Endothelial cell of umbilical vein (primary cell): ENCODE data around the gene DAP3. TPM values are rescaled to one million over a fixed set of nuclear protein-coding genes. Genes with fewer than 3 reads are reported as not detected.

Experiments
- BruUV-seq: library from RNA; stranded (reverse); fragments of 400-500 nt; replicated peaks from 2 replicates; lab custom pipeline; 2021; lab: Mats Ljungman, UMichigan
- CTCF ChIA-PET: fragments of 300-600, 350-600 bp; sonication (Branson Sonifier 250); formaldehyde crosslinking; loops from one replicate; lab custom pipeline; 2021; ENCODE audit warnings: antibody characterized with exemption, inconsistent platforms; lab: Charles Lee
- POLR2A ChIA-PET: fragments of 300-600, 350-600 bp; sonication (Branson Sonifier 250); formaldehyde crosslinking; loops from one replicate; lab custom pipeline; 2021; ENCODE audit warnings: antibody characterized with exemption, inconsistent platforms; lab: Charles Lee
- DNase-seq: peaks from one replicate; pipeline ENCODE4 v3.0.0-alpha.2; 2011; ENCODE audit warnings: low read depth, low spot score
- FAIRE-seq: peaks from 2 replicates; lab custom pipeline; 2011; peaks lifted over from hg19 to GRCh38; lab: Jason Lieb, UNC
- H2AFZ ChIP-seq: 2 replicates; pipeline ENCODE4 v1.6.0; 2012; ENCODE audit warnings: low read depth, low read length, control low read depth, inconsistent platforms
- H3K27ac ChIP-seq: 2 replicates; pipeline ENCODE4 v1.5.1; 2011; ENCODE audit warnings: low read depth, mild to moderate bottlenecking, control low read depth, low read length, moderate library complexity; ENCODE audit not compliant: insufficient read depth
- H3K27me3 ChIP-seq, 2 experiments: 2 replicates each; pipeline versions ENCODE4 v1.6.0 to v1.6.1; 2011; ENCODE audit warnings: low read length in 2 of 2, mixed read lengths in 1 of 2; ENCODE audit not compliant: control insufficient read depth in 2 of 2, insufficient read depth in 2 of 2
- H3K36me3 ChIP-seq, 2 experiments: 2 replicates in 1 of 2; 3 replicates in 1 of 2; pipeline ENCODE4 v1.5.1; 2011; ENCODE audit warnings: low read length in 2 of 2, mild to moderate bottlenecking in 1 of 2, moderate library complexity in 1 of 2; ENCODE audit not compliant: control insufficient read depth in 2 of 2, insufficient read depth in 2 of 2; ENCODE audit errors: extremely low read depth in 1 of 2
- H3K4me1 ChIP-seq: 3 replicates; pipeline ENCODE4 v1.5.1; 2011; ENCODE audit warnings: mild to moderate bottlenecking, low read length; ENCODE audit not compliant: control insufficient read depth, insufficient read depth; ENCODE audit errors: extremely low read depth
- H3K4me2 ChIP-seq: 2 replicates; pipeline ENCODE4 v1.6.1; 2011; ENCODE audit warnings: low read length, control low read depth, mixed read lengths; ENCODE audit not compliant: insufficient read depth
- H3K4me3 ChIP-seq, 3 experiments: fragments of 200-600 bp in 1 of 3; sonication (generic), shearing (Covaris generic) in 1 of 3; replicated peaks in 1 of 3; 2 replicates each; pipeline ENCODE4 v1.5.1; 2011 to 2016; ENCODE audit warnings: control low read depth in 3 of 3, low read length in 3 of 3, mild to moderate bottlenecking in 2 of 3, inconsistent platforms in 1 of 3, low read depth in 1 of 3, moderate library complexity in 1 of 3; ENCODE audit not compliant: insufficient read depth in 1 of 3
- H3K79me2 ChIP-seq: 2 replicates; pipeline ENCODE4 v1.6.0; 2012; ENCODE audit warnings: low read length, inconsistent platforms; ENCODE audit not compliant: control insufficient read depth, insufficient read depth
- H3K9ac ChIP-seq: replicated peaks from 2 replicates; pipeline ENCODE3; 2011; ENCODE audit warnings: low read length, control low read depth; ENCODE audit not compliant: insufficient read depth; ENCODE audit errors: extremely low read depth
- H3K9me1 ChIP-seq: replicated peaks from 3 replicates; pipeline ENCODE4 v1.6.0; 2011; ENCODE audit warnings: mild to moderate bottlenecking, low read length; ENCODE audit not compliant: control insufficient read depth, insufficient read depth; ENCODE audit errors: extremely low read depth
- H3K9me3 ChIP-seq: replicated peaks from 2 replicates; pipeline ENCODE4 v1.5.1; 2012; ENCODE audit warnings: low read length, inconsistent platforms; ENCODE audit not compliant: control insufficient read depth, insufficient read depth
- H4K20me1 ChIP-seq: replicated peaks from 2 replicates; pipeline ENCODE3; 2011; ENCODE audit warnings: mild to moderate bottlenecking, low read length; ENCODE audit not compliant: control insufficient read depth, insufficient read depth; ENCODE audit errors: extremely low read depth
- CTCF ChIP-seq, 2 donors: IDR thresholded peaks; 1 replicate in 1 of 2; 2 replicates in 1 of 2; pipeline ENCODE4 v1.5.1; 2011; ENCODE audit warnings: low read length in 2 of 2, mild to moderate bottlenecking in 2 of 2, moderate library complexity in 2 of 2, control low read depth in 1 of 2, inconsistent platforms in 1 of 2, low read depth in 1 of 2; ENCODE audit not compliant: insufficient read depth in 1 of 2; ENCODE audit errors: extremely low read depth in 1 of 2
- EZH2 ChIP-seq: IDR thresholded peaks from 2 replicates; pipeline ENCODE4 v1.6.1; 2012; ENCODE audit warnings: borderline replicate concordance, low read depth, mild to moderate bottlenecking, moderate library complexity, low read length, inconsistent platforms; ENCODE audit not compliant: severe bottlenecking
- FOS ChIP-seq: IDR thresholded peaks from 2 replicates; pipeline ENCODE4 v1.6.1; 2011; ENCODE audit warnings: mild to moderate bottlenecking, low read length, moderate library complexity, borderline replicate concordance; ENCODE audit not compliant: insufficient read depth
- GATA2 ChIP-seq: IDR thresholded peaks from 2 replicates; pipeline ENCODE4 v1.7.0; 2011; ENCODE audit warnings: low read depth, mild to moderate bottlenecking, moderate library complexity, mixed read lengths, low read length; ENCODE audit not compliant: insufficient read length, insufficient read depth
- JUN ChIP-seq: IDR thresholded peaks from 2 replicates; pipeline ENCODE4 v1.6.1; 2011; ENCODE audit warnings: borderline replicate concordance, low read depth; ENCODE audit not compliant: insufficient read length, insufficient read depth
- MAX ChIP-seq: IDR thresholded peaks from 2 replicates; pipeline ENCODE4 v1.6.1; 2011; ENCODE audit not compliant: insufficient read depth, insufficient read length
- MYC ChIP-seq: IDR thresholded peaks from one replicate; pipeline ENCODE4 v1.6.1; 2011; ENCODE audit warnings: mild to moderate bottlenecking, low read depth, low read length
- POLR2A ChIP-seq: IDR thresholded peaks from 2 replicates; pipeline ENCODE4 v1.6.1; 2012; ENCODE audit warnings: low read depth, mild to moderate bottlenecking, control low read depth, low read length
- POLR2AphosphoS5 ChIP-seq: IDR thresholded peaks from 2 replicates; pipeline ENCODE4 v1.6.1; 2012; ENCODE audit warnings: low read depth, mild to moderate bottlenecking, control low read depth, low read length, moderate library complexity; ENCODE audit not compliant: insufficient read depth
- dilution Hi-C: fragments of 300-500 bp; cut with MboI; formaldehyde crosslinking; loops from one replicate; pipeline ENCODE4 v1.15.0; 2019; ENCODE audit warnings: low sequenced_read_pairs; ENCODE audit not compliant: extremely low pct_ligation_motif_present
- intact Hi-C: fragments of 100-400 bp; cut with micrococcal nuclease; formaldehyde crosslinking; loops from one replicate; pipeline ENCODE4 v1.10.0; 2022
- polyA plus RNA-seq, 4 experiments: library from polyadenylated mRNA; depleted of rRNA in 3 of 4; stranded (reverse) in 3 of 4; unstranded in 1 of 4; fragments of >200 nt; gene quantifications; 2 replicates each; pipeline versions ENCODE4 v1.2.1 to v1.2.3, GENCODE V29; 2011 to 2012; ENCODE audit warnings: missing spikeins in 1 of 4
- total RNA-seq: library from RNA; stranded (reverse); gene quantifications from 2 replicates; pipeline ENCODE4 v1.2.3, GENCODE V29; 2021

The DAP3 gene
- total and polyA plus RNA-seq, 2 donors (not counting 3 experiments of a cell fraction or from before 2014, with no cell fraction given), result 86.5 to 104 TPM

- intact Hi-C loops, result loop anchor here (1.0 to 5.0 kb wide), 3 partner anchors 56 to 398 kb away; partner anchors contain the start of gene RUSC1
- Histone ChIP-seq H3K36me3 (no peaks in the 10 kb centered on the region), H3K27me3 (no peaks in the 10 kb centered on the region), H3K9ac (no peak overlapping the region), H3K27ac (no peak overlapping the region), H3K9me3 (no peaks in the 10 kb centered on the region), H3K4me2 (peak overlapping the region; percentile 23), H3K79me2 (no peaks in the 10 kb centered on the region), H3K4me1 (peaks cover 7% of the 10 kb centered on the region), H4K20me1 (no peaks in the 10 kb centered on the region), H3K4me3 (no peak overlapping the region), H3K9me1 (no peaks in the 10 kb centered on the region), H2AFZ (peak overlapping the region; percentile 41)
- POLR2A ChIA-PET, result interaction anchor here (0.7 kb wide), 1 partner anchor 27 kb away, joined by 10 read pairs; no protein-coding TSS in a partner anchor
- DNase-seq, result peak; percentile 87
- no TSS peak for BruUV-seq
- dilution Hi-C loops, result no loop called here
- CTCF ChIA-PET, result interaction anchor here (0.5 to 1.6 kb wide), 22 partner anchors 10 to 652 kb away, joined by 3 to 29 read pairs (median 4); partner anchors contain the start of genes CLK2, FDPS, MTX1 and SCAMP3
- TF ChIP-seq POLR2AphosphoS5, result peak; percentile 27
- peak; percentile 10 for TF ChIP-seq JUN
- no peak for TF ChIP-seq MAX
- TF ChIP-seq MYC, result no peak
- no peak for TF ChIP-seq POLR2A
- TF ChIP-seq FOS, result peak; percentile 70
- TF ChIP-seq CTCF (IDR thresholded peaks at IDR 0.05; ENCODE audit: extremely low read depth in 1 of 2, insufficient read depth in 1 of 2, low read depth in 1 of 2, low read length in 2 of 2), result peak; percentile 44 to 53
- peak; percentile 68 for TF ChIP-seq GATA2
- no peak for TF ChIP-seq EZH2
- FAIRE-seq, result peak; percentile 95
Measured at GRCh38 chr1:155648207-155649147, 40.4 kb upstream of the DAP3 start.
